Endothelial cell of umbilical vein (primary cell): ENCODE measurements around the gene MPC2. TPM values are rescaled to one million over a fixed set of nuclear protein-coding genes. Genes with fewer than 3 reads are reported as not detected.

Experiments used
- BruUV-seq: library from RNA; stranded (reverse); fragments of 400-500 nt; replicated peaks from 2 replicates; lab custom pipeline; 2021; lab: Mats Ljungman, UMichigan
- CTCF ChIA-PET: fragments of 300-600, 350-600 bp; sonication (Branson Sonifier 250); formaldehyde crosslinking; loops from one replicate; lab custom pipeline; 2021; ENCODE audit warnings: antibody characterized with exemption, inconsistent platforms; lab: Charles Lee
- POLR2A ChIA-PET: fragments of 300-600, 350-600 bp; sonication (Branson Sonifier 250); formaldehyde crosslinking; loops from one replicate; lab custom pipeline; 2021; ENCODE audit warnings: antibody characterized with exemption, inconsistent platforms; lab: Charles Lee
- DNase-seq: peaks from one replicate; pipeline ENCODE4 v3.0.0-alpha.2; 2011; ENCODE audit warnings: low read depth, low spot score
- FAIRE-seq: peaks from 2 replicates; lab custom pipeline; 2011; peaks lifted over from hg19 to GRCh38; lab: Jason Lieb, UNC
- H2AFZ ChIP-seq: 2 replicates; pipeline ENCODE4 v1.6.0; 2012; ENCODE audit warnings: low read depth, low read length, control low read depth, inconsistent platforms
- H3K27ac ChIP-seq: 2 replicates; pipeline ENCODE4 v1.5.1; 2011; ENCODE audit warnings: low read depth, mild to moderate bottlenecking, control low read depth, low read length, moderate library complexity; ENCODE audit not compliant: insufficient read depth
- H3K27me3 ChIP-seq, 2 experiments: 2 replicates each; pipeline versions ENCODE4 v1.6.0 to v1.6.1; 2011; ENCODE audit warnings: low read length in 2 of 2, mixed read lengths in 1 of 2; ENCODE audit not compliant: control insufficient read depth in 2 of 2, insufficient read depth in 2 of 2
- H3K36me3 ChIP-seq, 2 experiments: 2 replicates in 1 of 2; 3 replicates in 1 of 2; pipeline ENCODE4 v1.5.1; 2011; ENCODE audit warnings: low read length in 2 of 2, mild to moderate bottlenecking in 1 of 2, moderate library complexity in 1 of 2; ENCODE audit not compliant: control insufficient read depth in 2 of 2, insufficient read depth in 2 of 2; ENCODE audit errors: extremely low read depth in 1 of 2
- H3K4me1 ChIP-seq: 3 replicates; pipeline ENCODE4 v1.5.1; 2011; ENCODE audit warnings: mild to moderate bottlenecking, low read length; ENCODE audit not compliant: control insufficient read depth, insufficient read depth; ENCODE audit errors: extremely low read depth
- H3K4me2 ChIP-seq: 2 replicates; pipeline ENCODE4 v1.6.1; 2011; ENCODE audit warnings: low read length, control low read depth, mixed read lengths; ENCODE audit not compliant: insufficient read depth
- H3K4me3 ChIP-seq, 3 experiments: fragments of 200-600 bp in 1 of 3; sonication (generic), shearing (Covaris generic) in 1 of 3; replicated peaks in 1 of 3; 2 replicates each; pipeline ENCODE4 v1.5.1; 2011 to 2016; ENCODE audit warnings: control low read depth in 3 of 3, low read length in 3 of 3, mild to moderate bottlenecking in 2 of 3, inconsistent platforms in 1 of 3, low read depth in 1 of 3, moderate library complexity in 1 of 3; ENCODE audit not compliant: insufficient read depth in 1 of 3
- H3K79me2 ChIP-seq: 2 replicates; pipeline ENCODE4 v1.6.0; 2012; ENCODE audit warnings: low read length, inconsistent platforms; ENCODE audit not compliant: control insufficient read depth, insufficient read depth
- H3K9ac ChIP-seq: replicated peaks from 2 replicates; pipeline ENCODE3; 2011; ENCODE audit warnings: low read length, control low read depth; ENCODE audit not compliant: insufficient read depth; ENCODE audit errors: extremely low read depth
- H3K9me1 ChIP-seq: replicated peaks from 3 replicates; pipeline ENCODE4 v1.6.0; 2011; ENCODE audit warnings: mild to moderate bottlenecking, low read length; ENCODE audit not compliant: control insufficient read depth, insufficient read depth; ENCODE audit errors: extremely low read depth
- H3K9me3 ChIP-seq: replicated peaks from 2 replicates; pipeline ENCODE4 v1.5.1; 2012; ENCODE audit warnings: low read length, inconsistent platforms; ENCODE audit not compliant: control insufficient read depth, insufficient read depth
- H4K20me1 ChIP-seq: replicated peaks from 2 replicates; pipeline ENCODE3; 2011; ENCODE audit warnings: mild to moderate bottlenecking, low read length; ENCODE audit not compliant: control insufficient read depth, insufficient read depth; ENCODE audit errors: extremely low read depth
- CTCF ChIP-seq, 2 donors: IDR thresholded peaks; 1 replicate in 1 of 2; 2 replicates in 1 of 2; pipeline ENCODE4 v1.5.1; 2011; ENCODE audit warnings: low read length in 2 of 2, mild to moderate bottlenecking in 2 of 2, moderate library complexity in 2 of 2, control low read depth in 1 of 2, inconsistent platforms in 1 of 2, low read depth in 1 of 2; ENCODE audit not compliant: insufficient read depth in 1 of 2; ENCODE audit errors: extremely low read depth in 1 of 2
- EZH2 ChIP-seq: IDR thresholded peaks from 2 replicates; pipeline ENCODE4 v1.6.1; 2012; ENCODE audit warnings: borderline replicate concordance, low read depth, mild to moderate bottlenecking, moderate library complexity, low read length, inconsistent platforms; ENCODE audit not compliant: severe bottlenecking
- FOS ChIP-seq: IDR thresholded peaks from 2 replicates; pipeline ENCODE4 v1.6.1; 2011; ENCODE audit warnings: mild to moderate bottlenecking, low read length, moderate library complexity, borderline replicate concordance; ENCODE audit not compliant: insufficient read depth
- GATA2 ChIP-seq: IDR thresholded peaks from 2 replicates; pipeline ENCODE4 v1.7.0; 2011; ENCODE audit warnings: low read depth, mild to moderate bottlenecking, moderate library complexity, mixed read lengths, low read length; ENCODE audit not compliant: insufficient read length, insufficient read depth
- JUN ChIP-seq: IDR thresholded peaks from 2 replicates; pipeline ENCODE4 v1.6.1; 2011; ENCODE audit warnings: borderline replicate concordance, low read depth; ENCODE audit not compliant: insufficient read length, insufficient read depth
- MAX ChIP-seq: IDR thresholded peaks from 2 replicates; pipeline ENCODE4 v1.6.1; 2011; ENCODE audit not compliant: insufficient read depth, insufficient read length
- MYC ChIP-seq: IDR thresholded peaks from one replicate; pipeline ENCODE4 v1.6.1; 2011; ENCODE audit warnings: mild to moderate bottlenecking, low read depth, low read length
- POLR2A ChIP-seq: IDR thresholded peaks from 2 replicates; pipeline ENCODE4 v1.6.1; 2012; ENCODE audit warnings: low read depth, mild to moderate bottlenecking, control low read depth, low read length
- POLR2AphosphoS5 ChIP-seq: IDR thresholded peaks from 2 replicates; pipeline ENCODE4 v1.6.1; 2012; ENCODE audit warnings: low read depth, mild to moderate bottlenecking, control low read depth, low read length, moderate library complexity; ENCODE audit not compliant: insufficient read depth
- dilution Hi-C: fragments of 300-500 bp; cut with MboI; formaldehyde crosslinking; loops from one replicate; pipeline ENCODE4 v1.15.0; 2019; ENCODE audit warnings: low sequenced_read_pairs; ENCODE audit not compliant: extremely low pct_ligation_motif_present
- intact Hi-C: fragments of 100-400 bp; cut with micrococcal nuclease; formaldehyde crosslinking; loops from one replicate; pipeline ENCODE4 v1.10.0; 2022
- polyA plus RNA-seq, 4 experiments: library from polyadenylated mRNA; depleted of rRNA in 3 of 4; stranded (reverse) in 3 of 4; unstranded in 1 of 4; fragments of >200 nt; gene quantifications; 2 replicates each; pipeline versions ENCODE4 v1.2.1 to v1.2.3, GENCODE V29; 2011 to 2012; ENCODE audit warnings: missing spikeins in 1 of 4
- total RNA-seq: library from RNA; stranded (reverse); gene quantifications from 2 replicates; pipeline ENCODE4 v1.2.3, GENCODE V29; 2021

Gene MPC2
- total and polyA plus RNA-seq, 2 donors (not counting 3 experiments of a cell fraction or from before 2014, with no cell fraction given), result 14.9 to 35.8 TPM

GRCh38 chr1:167916766-167917511, 19.9 kb downstream of the MPC2 start:
- H4K20me1 ChIP-seq, result no peaks in the 10 kb centered on the region
- no peaks in the 10 kb centered on the region for H3K27me3 ChIP-seq
- no peak overlapping the region for H3K9ac ChIP-seq
- ChIA-PET CTCF (interaction anchor here (2.0 kb wide), 1 partner anchor 14 kb away, joined by 4 read pairs; no protein-coding TSS in a partner anchor), POLR2A (no interaction called here)
- DNase-seq (no peak), FAIRE-seq (no peak)
- dilution Hi-C loops, result no loop called here
- TF ChIP-seq MAX, result no peak
- TF ChIP-seq MYC, result no peak
- TF ChIP-seq POLR2A, result no peak
- no peak for TF ChIP-seq GATA2
- no peak for TF ChIP-seq CTCF (IDR thresholded peaks at IDR 0.05; ENCODE audit: extremely low read depth in 1 of 2, insufficient read depth in 1 of 2, low read depth in 1 of 2, low read length in 2 of 2)
- no peak for TF ChIP-seq JUN
- TF ChIP-seq FOS, result no peak
- TF ChIP-seq POLR2AphosphoS5, result no peak
- no peak for TF ChIP-seq EZH2
- H3K4me1 ChIP-seq, result no peaks in the 10 kb centered on the region
- H3K4me2 ChIP-seq, result no peak overlapping the region
- H3K9me1 ChIP-seq, result no peaks in the 10 kb centered on the region
- no peaks in the 10 kb centered on the region for H3K79me2 ChIP-seq
- no peaks in the 10 kb centered on the region for H3K36me3 ChIP-seq
- H2AFZ ChIP-seq, result no peak overlapping the region
- no peak overlapping the region for H3K4me3 ChIP-seq
- no TSS peak for BruUV-seq
- no peaks in the 10 kb centered on the region for H3K9me3 ChIP-seq
- intact Hi-C loops, result no loop called here
- H3K27ac ChIP-seq, result no peak overlapping the region
